PC-9 (cell line): ENCODE data around the gene NUPR1.

Experiments used
- EZH2 ChIP-seq: fragments of 200-600 bp; sonication (generic); IDR thresholded peaks from 2 replicates; pipeline ENCODE4 v1.8.0; 2017; ENCODE audit warnings: antibody characterized with exemption, low read depth
- TF ChIP-seq, protein P1 (sequence below): fragments of 200-600 bp; sonication (generic); conservative IDR thresholded peaks from 2 replicates; pipeline ENCODE4 v1.6.1; 2017; ENCODE audit warnings: mixed run types, antibody characterized with exemption, mild to moderate bottlenecking, moderate library complexity

DNA sequence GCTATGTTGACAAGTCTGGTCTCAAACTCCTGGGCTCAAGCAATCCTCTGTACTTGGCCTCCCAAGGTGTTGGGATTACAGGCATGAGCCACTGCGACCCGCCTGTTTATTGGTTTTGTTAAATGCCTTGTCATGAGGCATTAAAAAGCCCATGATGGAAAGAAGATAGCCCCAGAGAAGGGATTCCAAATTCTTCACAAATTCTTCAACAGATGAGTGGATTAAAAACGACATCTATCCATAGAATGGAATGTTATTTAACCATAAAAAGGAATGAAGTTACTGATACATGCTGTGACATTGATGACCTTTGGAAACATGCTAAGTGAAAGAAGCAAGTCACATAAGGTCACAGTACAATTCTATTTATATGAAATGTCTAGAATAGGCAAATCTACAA, 19.7 kb upstream of the NUPR1 start:
- TF ChIP-seq, protein P1, sequence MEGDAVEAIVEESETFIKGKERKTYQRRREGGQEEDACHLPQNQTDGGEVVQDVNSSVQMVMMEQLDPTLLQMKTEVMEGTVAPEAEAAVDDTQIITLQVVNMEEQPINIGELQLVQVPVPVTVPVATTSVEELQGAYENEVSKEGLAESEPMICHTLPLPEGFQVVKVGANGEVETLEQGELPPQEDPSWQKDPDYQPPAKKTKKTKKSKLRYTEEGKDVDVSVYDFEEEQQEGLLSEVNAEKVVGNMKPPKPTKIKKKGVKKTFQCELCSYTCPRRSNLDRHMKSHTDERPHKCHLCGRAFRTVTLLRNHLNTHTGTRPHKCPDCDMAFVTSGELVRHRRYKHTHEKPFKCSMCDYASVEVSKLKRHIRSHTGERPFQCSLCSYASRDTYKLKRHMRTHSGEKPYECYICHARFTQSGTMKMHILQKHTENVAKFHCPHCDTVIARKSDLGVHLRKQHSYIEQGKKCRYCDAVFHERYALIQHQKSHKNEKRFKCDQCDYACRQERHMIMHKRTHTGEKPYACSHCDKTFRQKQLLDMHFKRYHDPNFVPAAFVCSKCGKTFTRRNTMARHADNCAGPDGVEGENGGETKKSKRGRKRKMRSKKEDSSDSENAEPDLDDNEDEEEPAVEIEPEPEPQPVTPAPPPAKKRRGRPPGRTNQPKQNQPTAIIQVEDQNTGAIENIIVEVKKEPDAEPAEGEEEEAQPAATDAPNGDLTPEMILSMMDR: no peak
- TF ChIP-seq EZH2: no peak
